H9 (cell line): ENCODE measurements around the gene DEPDC5. TPM values are rescaled to one million over a fixed set of nuclear protein-coding genes. Genes with fewer than 3 reads are reported as not detected.

Source experiments
- DNase-seq: peaks from one replicate; pipeline ENCODE4 v3.0.0-alpha.2; 2017
- H2AFZ ChIP-seq: one replicate; pipeline ENCODE4 v1.6.1; 2013; ENCODE audit warnings: mild to moderate bottlenecking, low read length, control low read depth, moderate library complexity
- H2AK5ac ChIP-seq: 2 replicates; pipeline ENCODE4 v1.6.1; 2013; ENCODE audit warnings: low read length, control low read depth, mixed read lengths; ENCODE audit not compliant: insufficient read length
- H2BK120ac ChIP-seq: one replicate; pipeline ENCODE4 v1.6.1; 2013; ENCODE audit warnings: low read depth, mild to moderate bottlenecking, low read length, control low read depth, inconsistent platforms; ENCODE audit not compliant: poor library complexity, severe bottlenecking
- H2BK12ac ChIP-seq: 2 replicates; pipeline ENCODE4 v1.6.1; 2013; ENCODE audit warnings: low read length, control low read depth, mixed read lengths, low read depth; ENCODE audit not compliant: insufficient read length
- H2BK15ac ChIP-seq: 2 replicates; pipeline ENCODE4 v1.6.1; 2013; ENCODE audit warnings: low read depth, low read length, control low read depth
- H2BK20ac ChIP-seq: one replicate; pipeline ENCODE4 v1.6.1; 2013; ENCODE audit warnings: low read depth, mild to moderate bottlenecking, low read length, control low read depth, inconsistent platforms; ENCODE audit not compliant: poor library complexity, severe bottlenecking
- H2BK5ac ChIP-seq: 2 replicates; pipeline ENCODE4 v1.6.1; 2013; ENCODE audit warnings: low read length, control low read depth, mixed read lengths; ENCODE audit not compliant: insufficient read length
- H3K14ac ChIP-seq: 2 replicates; pipeline ENCODE4 v1.6.1; 2013; ENCODE audit warnings: low read length, control low read depth; ENCODE audit not compliant: insufficient read depth
- H3K18ac ChIP-seq: 2 replicates; pipeline ENCODE4 v1.6.1; 2013; ENCODE audit warnings: low read depth, mild to moderate bottlenecking, mixed read lengths, low read length, control low read depth; ENCODE audit not compliant: insufficient read length
- H3K23ac ChIP-seq: 2 replicates; pipeline ENCODE4 v1.6.1; 2013; ENCODE audit warnings: low read length, control low read depth, mixed read lengths, low read depth; ENCODE audit not compliant: insufficient read length
- H3K23me2 ChIP-seq: 2 replicates; pipeline ENCODE4 v1.6.1; 2013; ENCODE audit warnings: low read depth, mild to moderate bottlenecking, mixed read lengths, low read length, control low read depth; ENCODE audit not compliant: insufficient read length, poor library complexity, severe bottlenecking
- H3K27ac ChIP-seq: 2 replicates; pipeline ENCODE4 v1.5.1; 2013; ENCODE audit warnings: low read length, control low read depth, mixed read lengths, low read depth; ENCODE audit not compliant: insufficient read length
- H3K27me3 ChIP-seq: 2 replicates; pipeline ENCODE4 v1.6.1; 2013; ENCODE audit warnings: low read length, control low read depth, inconsistent platforms; ENCODE audit not compliant: insufficient read depth
- H3K4ac ChIP-seq: 2 replicates; pipeline ENCODE4 v1.6.1; 2013; ENCODE audit warnings: low read depth, mild to moderate bottlenecking, control low read depth, inconsistent platforms, low read length, moderate library complexity
- H3K4me1 ChIP-seq: 2 replicates; pipeline ENCODE4 v1.6.1; 2013; ENCODE audit warnings: low read length, control low read depth, inconsistent platforms; ENCODE audit not compliant: insufficient read depth
- H3K4me2 ChIP-seq: 2 replicates; pipeline ENCODE4 v1.6.1; 2013; ENCODE audit warnings: low read length, control low read depth, mixed read lengths; ENCODE audit not compliant: insufficient read length, insufficient read depth
- H3K56ac ChIP-seq: 2 replicates; pipeline ENCODE4 v1.6.1; 2013; ENCODE audit warnings: low read depth, mild to moderate bottlenecking, mixed read lengths, low read length, control low read depth; ENCODE audit not compliant: insufficient read length
- H3K79me1 ChIP-seq: 2 replicates; pipeline ENCODE4 v1.6.1; 2013; ENCODE audit warnings: low read depth, mild to moderate bottlenecking, moderate library complexity, low read length, control low read depth, inconsistent platforms; ENCODE audit not compliant: insufficient read depth, poor library complexity, severe bottlenecking
- H3K79me2 ChIP-seq: 2 replicates; pipeline ENCODE4 v1.6.1; 2013; ENCODE audit warnings: low read length, control low read depth, inconsistent platforms; ENCODE audit not compliant: insufficient read depth
- H3K9ac ChIP-seq: 2 replicates; pipeline ENCODE4 v1.6.1; 2013; ENCODE audit warnings: low read length, control low read depth, mixed read lengths; ENCODE audit not compliant: insufficient read length; ENCODE audit errors: extremely low read depth
- H3K9me3 ChIP-seq: one replicate; pipeline ENCODE4 v1.6.1; 2013; ENCODE audit warnings: low read depth, low read length, inconsistent platforms; ENCODE audit not compliant: control insufficient read depth
- H3T11ph ChIP-seq: one replicate; pipeline ENCODE4 v1.6.1; 2013; ENCODE audit warnings: mild to moderate bottlenecking, low read length, control low read depth, inconsistent platforms
- H4K20me1 ChIP-seq: one replicate; pipeline ENCODE4 v1.6.1; 2013; ENCODE audit not compliant: control insufficient read depth, insufficient read length, insufficient read depth
- H4K5ac ChIP-seq: 2 replicates; pipeline ENCODE4 v1.6.1; 2013; ENCODE audit warnings: low read depth, mild to moderate bottlenecking, mixed read lengths, low read length, control low read depth; ENCODE audit not compliant: insufficient read length
- H4K8ac ChIP-seq: replicated peaks from 2 replicates; pipeline ENCODE4 v1.6.1; 2013; ENCODE audit warnings: low read length, control low read depth, mixed read lengths, low read depth; ENCODE audit not compliant: insufficient read length
- H4K91ac ChIP-seq: 2 replicates; pipeline ENCODE4 v1.6.1; 2013; ENCODE audit warnings: low read depth, mild to moderate bottlenecking, moderate library complexity, mixed read lengths, low read length, control low read depth; ENCODE audit not compliant: insufficient read length
- H3K27ac Mint-ChIP-seq, 3 experiments: 2 replicates in 2 of 3; 3 replicates in 1 of 3; pipeline ENCODE4 v1.8.0; 2020 to 2021; ENCODE audit warnings: mixed read lengths in 3 of 3, mild to moderate bottlenecking in 1 of 3, moderate library complexity in 1 of 3
- H3K27me3 Mint-ChIP-seq: 2 replicates; pipeline ENCODE4 v1.8.0; 2021; ENCODE audit warnings: low read depth, mild to moderate bottlenecking, moderate library complexity, mixed read lengths
- H3K36me3 Mint-ChIP-seq, 3 experiments: 2 replicates in 2 of 3; 3 replicates in 1 of 3; pipeline ENCODE4 v1.8.0; 2020 to 2021; ENCODE audit warnings: low read depth in 3 of 3, mixed read lengths in 3 of 3; ENCODE audit not compliant: insufficient read depth in 1 of 3
- H3K4me1 Mint-ChIP-seq, 2 experiments: 2 replicates each; pipeline ENCODE4 v1.8.0; 2020; ENCODE audit warnings: mixed read lengths in 2 of 2
- H3K4me3 Mint-ChIP-seq, 2 experiments: 2 replicates in 1 of 2; 3 replicates in 1 of 2; pipeline ENCODE4 v1.8.0; 2020 to 2021; ENCODE audit warnings: mild to moderate bottlenecking in 2 of 2, mixed read lengths in 2 of 2, moderate library complexity in 1 of 2
- H3K9me3 Mint-ChIP-seq, 2 experiments: 2 replicates in 1 of 2; 3 replicates in 1 of 2; pipeline ENCODE4 v1.8.0; 2020; ENCODE audit warnings: mild to moderate bottlenecking in 2 of 2, mixed read lengths in 2 of 2, moderate library complexity in 1 of 2
- CTCF ChIP-seq: fragments of 200-600 bp; sonication (generic); conservative IDR thresholded peaks from 3 replicates; pipeline ENCODE4 v1.8.0; 2021; ENCODE audit warnings: antibody characterized with exemption, mild to moderate bottlenecking
- WGBS: extraction: QIAGEN DNeasy Blood & Tissue Kit; methylation state at CpG from one replicate; pipeline ENCODE4 v1.1.7; 2013; ENCODE audit warnings: missing lambda C conversion rate, low lambda C conversion rate, mixed read lengths; ENCODE audit not compliant: insufficient read length; ENCODE audit errors: extremely low coverage; 5-methylcytosine and 5-hydroxymethylcytosine counted together
- total RNA-seq: library from RNA; stranded (reverse); gene quantifications from 2 replicates; pipeline ENCODE4 v1.2.1, GENCODE V29; 2021

The DEPDC5 gene
- total RNA-seq, 1 experiment from 2014 or later, result 29.2 TPM

GRCh38 chr22:31736458-31736857 is 17.4 kb upstream of the DEPDC5 start:
- Histone ChIP-seq H4K20me1 (no peaks in the 10 kb centered on the region), H3K23ac (no peak overlapping the region), H3K27ac (no peak overlapping the region), H3K9ac (no peak overlapping the region), H2BK15ac (no peak overlapping the region), H3T11ph (no peak overlapping the region), H3K14ac (no peak overlapping the region), H4K91ac (no peak overlapping the region), H3K9me3 (no peaks in the 10 kb centered on the region), H3K4me1 (no peaks in the 10 kb centered on the region), H3K27me3 (no peaks in the 10 kb centered on the region), H2BK5ac (no peak overlapping the region), H3K79me1 (peaks cover 5% of the 10 kb centered on the region), H3K18ac (no peak overlapping the region), H2AK5ac (no peak overlapping the region), H3K4me2 (no peak overlapping the region), H2BK12ac (no peak overlapping the region), H2BK20ac (no peak overlapping the region), H4K5ac (no peak overlapping the region), H2BK120ac (no peak overlapping the region), H3K23me2 (no peaks in the 10 kb centered on the region), H3K79me2 (peaks cover 4% of the 10 kb centered on the region; the same call in 1 of the 2 replicates), H4K8ac (no peak overlapping the region), H2AFZ (no peak overlapping the region), H3K56ac (no peak overlapping the region), H3K4ac (no peak overlapping the region)
- H3K27ac Mint-ChIP-seq, result peak overlapping the region in 2 of 3 experiments; percentile 14 to 35; a peak in 1 of 7 replicates
- H3K36me3 Mint-ChIP-seq, result peaks cover 14 to 70% (median 57%) of the 10 kb centered on the region in 3 experiments; a peak in 6 of 7 replicates
- TF ChIP-seq CTCF, result no peak
- no peaks in the 10 kb centered on the region for H3K27me3 Mint-ChIP-seq
- no peak for DNase-seq
- no CpG with 5 or more reads among the region's 2 CpGs for WGBS
- H3K4me1 Mint-ChIP-seq, result peaks cover 19 to 28% of the 10 kb centered on the region in 2 experiments
- no peaks in the 10 kb centered on the region for H3K9me3 Mint-ChIP-seq
- H3K4me3 Mint-ChIP-seq, result no peak overlapping the region
